HCT116 (cell line): ENCODE results near the gene SEMA4C.

Source experiments
- CBX3 ChIP-seq: IDR thresholded peaks from 2 replicates; pipeline ENCODE4 v1.6.1; 2012; ENCODE audit warnings: low read depth
- CTCF ChIP-seq, 3 experiments: fragments of 200-600 bp in 1 of 3; sonication (generic) in 1 of 3; IDR thresholded peaks in 2 of 3; conservative IDR thresholded peaks in 1 of 3; 2 replicates each; pipeline ENCODE4 v1.5.1; 2012 to 2017; ENCODE audit warnings: low read depth in 2 of 3, low read length in 2 of 3, antibody characterized with exemption in 1 of 3, borderline replicate concordance in 1 of 3, control low read depth in 1 of 3, mild to moderate bottlenecking in 1 of 3, mixed read lengths in 1 of 3, mixed run types in 1 of 3, moderate library complexity in 1 of 3; ENCODE audit not compliant: insufficient read depth in 1 of 3
- EZH2 ChIP-seq: fragments of 200-600 bp; sonication (generic); IDR thresholded peaks from 2 replicates; pipeline ENCODE4 v1.6.1; 2017; ENCODE audit warnings: antibody characterized with exemption, mixed run types
- FOSL1 ChIP-seq: IDR thresholded peaks from 2 replicates; pipeline ENCODE4 v1.6.1; 2012; ENCODE audit warnings: low read depth
- POLR2A ChIP-seq: IDR thresholded peaks from 2 replicates; pipeline ENCODE4 v1.7.0; 2011; ENCODE audit warnings: borderline replicate concordance; ENCODE audit not compliant: insufficient read depth, insufficient read length; ENCODE audit errors: extremely low read depth
- POLR2AphosphoS5 ChIP-seq: IDR thresholded peaks from 2 replicates; pipeline ENCODE4 v1.6.1; 2011; ENCODE audit warnings: mild to moderate bottlenecking, low read depth, low read length, moderate library complexity
- REST ChIP-seq: IDR thresholded peaks from 2 replicates; pipeline ENCODE4 v1.6.1; 2012; ENCODE audit warnings: low read depth
- SIN3A ChIP-seq: IDR thresholded peaks from 2 replicates; pipeline ENCODE4 v1.6.1; 2012; ENCODE audit warnings: low read depth
- SP1 ChIP-seq: IDR thresholded peaks from 2 replicates; pipeline ENCODE4 v1.6.1; 2012; ENCODE audit warnings: low read depth
- TCF7L2 ChIP-seq: IDR thresholded peaks from 2 replicates; pipeline ENCODE4 v1.7.0; 2011; ENCODE audit warnings: borderline replicate concordance, inconsistent platforms; ENCODE audit not compliant: insufficient read depth, insufficient read length; ENCODE audit errors: extremely low read depth
- YY1 ChIP-seq: IDR thresholded peaks from 2 replicates; pipeline ENCODE4 v1.6.1; 2011; ENCODE audit warnings: low read length, low read depth, moderate library complexity, mild to moderate bottlenecking; ENCODE audit not compliant: insufficient replicate concordance; ENCODE audit errors: extremely low read depth

GRCh38 chr2:96859099-96859649, 10.7 kb downstream of the SEMA4C start:
- TF ChIP-seq CTCF (IDR thresholded peaks at IDR 0.05 in 2 of 3, conservative IDR thresholded peaks at IDR 0.05 in 1 of 3; ENCODE audit: borderline replicate concordance in 1 of 3, insufficient read depth in 1 of 3, low read depth in 2 of 3, low read length in 2 of 3) (no peak), POLR2AphosphoS5 (no peak; the same call in 1 of the 2 replicates), TCF7L2 (no peak), SIN3A (no peak), POLR2A (no peak), EZH2 (no peak), SP1 (no peak), FOSL1 (no peak), YY1 (no peak), CBX3 (no peak), REST (no peak)
